22Rv1 (cell line): ENCODE data around the gene TNN.

ENCODE experiments used
- H3K27ac ChIP-seq: fragments of 450-650 bp; 2 replicates; pipeline ENCODE4 v1.5.1; 2017
- ZFX ChIP-seq: fragments of 450-650 bp; IDR thresholded peaks from 2 replicates; pipeline ENCODE4 v1.6.1; 2017; ENCODE audit warnings: antibody characterized with exemption, borderline replicate concordance
- TF ChIP-seq, protein P1 (sequence below): fragments of 450-650 bp; IDR thresholded peaks from 2 replicates; pipeline ENCODE4 v1.5.1; 2017; ENCODE audit warnings: mild to moderate bottlenecking

Gene TNN

GRCh38 chr1:175158170-175158591 is 90.5 kb downstream of the TNN start:
- H3K27ac ChIP-seq, result no peak overlapping the region
- TF ChIP-seq ZFX, result no peak
- TF ChIP-seq, protein P1, sequence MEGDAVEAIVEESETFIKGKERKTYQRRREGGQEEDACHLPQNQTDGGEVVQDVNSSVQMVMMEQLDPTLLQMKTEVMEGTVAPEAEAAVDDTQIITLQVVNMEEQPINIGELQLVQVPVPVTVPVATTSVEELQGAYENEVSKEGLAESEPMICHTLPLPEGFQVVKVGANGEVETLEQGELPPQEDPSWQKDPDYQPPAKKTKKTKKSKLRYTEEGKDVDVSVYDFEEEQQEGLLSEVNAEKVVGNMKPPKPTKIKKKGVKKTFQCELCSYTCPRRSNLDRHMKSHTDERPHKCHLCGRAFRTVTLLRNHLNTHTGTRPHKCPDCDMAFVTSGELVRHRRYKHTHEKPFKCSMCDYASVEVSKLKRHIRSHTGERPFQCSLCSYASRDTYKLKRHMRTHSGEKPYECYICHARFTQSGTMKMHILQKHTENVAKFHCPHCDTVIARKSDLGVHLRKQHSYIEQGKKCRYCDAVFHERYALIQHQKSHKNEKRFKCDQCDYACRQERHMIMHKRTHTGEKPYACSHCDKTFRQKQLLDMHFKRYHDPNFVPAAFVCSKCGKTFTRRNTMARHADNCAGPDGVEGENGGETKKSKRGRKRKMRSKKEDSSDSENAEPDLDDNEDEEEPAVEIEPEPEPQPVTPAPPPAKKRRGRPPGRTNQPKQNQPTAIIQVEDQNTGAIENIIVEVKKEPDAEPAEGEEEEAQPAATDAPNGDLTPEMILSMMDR, result no peak

DNA sequence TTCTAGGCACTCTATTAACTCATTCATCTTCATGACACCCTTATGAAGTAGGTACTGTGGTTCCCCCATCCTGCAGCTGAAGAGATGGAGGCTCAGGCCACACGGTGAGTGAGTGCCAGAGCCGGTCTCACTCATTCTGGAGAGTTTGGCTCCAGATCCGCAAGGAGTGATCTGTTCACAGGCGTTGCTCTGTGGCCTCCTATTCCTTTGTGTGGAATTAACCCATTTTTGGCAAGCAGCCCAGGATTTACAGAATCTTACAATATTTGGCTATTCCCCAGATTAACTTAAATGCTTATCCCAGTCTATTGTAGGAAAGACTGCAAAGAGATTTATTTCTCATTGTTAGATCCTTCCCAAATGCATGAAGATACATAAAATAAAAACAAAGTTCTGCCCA is 95.3 kb downstream of the TNN start:
- no peak for TF ChIP-seq ZFX
- TF ChIP-seq, protein P1, result no peak
- no peak overlapping the region for H3K27ac ChIP-seq

GRCh38 chr1:175163702-175164101 is 96.1 kb downstream of the TNN start:
- no peak overlapping the region for H3K27ac ChIP-seq
- no peak for TF ChIP-seq ZFX
- TF ChIP-seq, protein P1, result no peak

- TF ChIP-seq, protein P1, result no peak
- TF ChIP-seq ZFX, result no peak
- H3K27ac ChIP-seq, result no peak overlapping the region
These were observed 97.1 kb downstream of the TNN start for GRCh38 chr1:175164751-175165150.

GRCh38 chr1:175166746-175167145 is 99.1 kb downstream of the TNN start:
- TF ChIP-seq, protein P1, result no peak
- no peak for TF ChIP-seq ZFX
- H3K27ac ChIP-seq, result no peak overlapping the region

- TF ChIP-seq ZFX, result no peak
- TF ChIP-seq, protein P1, result no peak
- no peak overlapping the region for H3K27ac ChIP-seq
These were observed 100.2 kb downstream of the TNN start for GRCh38 chr1:175167861-175168260.

DNA sequence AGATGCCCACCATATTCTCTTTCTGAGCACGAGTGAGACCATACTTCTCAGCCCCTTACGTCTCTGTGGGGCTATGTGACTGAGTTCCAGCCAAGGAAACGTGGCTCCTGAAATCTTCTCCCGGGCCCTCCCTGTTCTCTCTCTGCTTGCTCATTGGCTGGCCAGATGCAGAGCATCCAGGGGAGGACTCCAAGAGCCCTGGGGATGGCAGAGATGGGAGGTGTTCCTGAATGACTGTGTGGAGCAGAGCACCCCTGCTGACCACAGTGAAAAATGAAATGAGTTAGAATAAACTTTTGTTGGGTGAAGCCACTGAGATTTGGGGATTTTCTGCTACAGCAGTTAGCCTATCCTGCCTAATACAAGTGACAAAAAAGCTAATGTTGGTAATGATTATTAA is 101.1 kb downstream of the TNN start:
- no peak for TF ChIP-seq ZFX
- TF ChIP-seq, protein P1, result peak; percentile 12; the same call in 1 of the 2 replicates
- H3K27ac ChIP-seq, result peak overlapping the region; percentile 51
